ENCODE data around the gene ACTRT2.

Gene ACTRT2

DNA sequence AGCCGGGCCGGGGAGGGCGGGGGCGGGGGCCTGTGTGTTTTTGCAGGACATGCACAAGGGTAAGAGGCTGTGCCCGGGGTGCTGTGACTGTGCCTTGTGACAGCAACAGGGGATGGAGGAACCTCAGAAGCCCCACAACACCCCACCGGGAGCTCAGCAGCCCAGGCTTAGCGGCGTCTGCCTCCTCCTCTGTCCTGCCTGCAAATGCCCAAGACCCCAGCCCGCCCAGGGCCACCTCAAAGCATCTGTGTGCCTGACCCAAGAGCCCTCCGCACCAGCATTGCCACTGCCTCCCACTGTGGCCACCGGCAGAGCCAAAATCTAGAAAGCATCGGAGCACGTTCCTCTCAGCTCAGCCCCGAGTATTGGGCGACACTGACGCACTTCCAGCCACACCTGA is 2.7 kb upstream of the ACTRT2 start:
- DNase-seq = no peak

DNA sequence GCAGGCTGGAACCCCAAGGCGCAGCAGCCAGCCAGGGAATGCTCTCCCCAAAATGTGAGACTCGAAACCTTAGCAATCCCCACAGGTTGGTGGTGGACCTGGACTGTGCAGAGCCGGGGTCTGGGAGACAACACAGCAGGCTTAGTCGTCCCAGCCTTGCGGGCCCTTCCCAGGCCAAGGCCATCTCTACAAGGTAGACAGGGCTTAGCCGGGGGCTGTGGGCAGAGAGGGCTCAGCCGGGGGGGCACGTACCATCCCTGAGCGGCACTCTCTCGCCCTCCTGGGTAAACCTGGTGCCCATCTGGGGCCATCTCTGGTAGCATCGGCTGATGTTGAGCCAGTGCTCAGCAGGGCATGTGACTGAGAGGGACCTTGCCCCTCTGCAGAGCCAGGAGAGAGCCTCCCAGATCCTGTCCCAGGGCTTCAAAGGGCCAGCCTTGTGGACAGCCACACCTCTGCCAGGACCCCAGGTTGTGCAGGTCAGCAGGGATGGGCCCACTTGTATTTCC is 2.2 kb upstream of the ACTRT2 start:
- DNase-seq = no peak

DNA sequence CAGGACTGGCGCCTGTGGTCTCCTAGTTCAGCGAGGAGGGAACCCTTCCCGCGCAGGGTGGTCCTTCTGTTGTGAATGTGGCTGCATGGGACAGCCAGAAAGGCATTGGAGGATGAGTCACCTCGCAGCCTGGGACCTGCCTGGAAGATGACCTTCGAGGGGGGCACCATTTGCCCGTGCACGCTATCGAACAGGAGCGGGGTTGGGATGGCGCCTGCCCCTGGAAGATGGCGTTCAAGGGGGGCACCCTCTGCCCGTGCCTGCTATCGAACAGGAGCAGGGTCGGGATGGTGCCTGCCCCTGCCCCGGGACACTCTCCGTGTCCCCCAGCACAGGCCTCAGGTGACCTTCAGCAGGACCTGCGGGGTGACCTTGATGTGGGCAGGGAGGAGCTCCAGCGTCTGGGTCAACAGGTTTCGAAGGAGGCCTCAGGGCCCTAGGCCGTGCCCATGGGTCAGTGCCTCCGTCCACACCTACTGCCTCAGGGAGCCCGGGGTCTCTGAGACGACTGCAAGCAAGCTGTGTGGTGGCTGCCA is 1.7 kb upstream of the ACTRT2 start:
- no peak for DNase-seq

DNA sequence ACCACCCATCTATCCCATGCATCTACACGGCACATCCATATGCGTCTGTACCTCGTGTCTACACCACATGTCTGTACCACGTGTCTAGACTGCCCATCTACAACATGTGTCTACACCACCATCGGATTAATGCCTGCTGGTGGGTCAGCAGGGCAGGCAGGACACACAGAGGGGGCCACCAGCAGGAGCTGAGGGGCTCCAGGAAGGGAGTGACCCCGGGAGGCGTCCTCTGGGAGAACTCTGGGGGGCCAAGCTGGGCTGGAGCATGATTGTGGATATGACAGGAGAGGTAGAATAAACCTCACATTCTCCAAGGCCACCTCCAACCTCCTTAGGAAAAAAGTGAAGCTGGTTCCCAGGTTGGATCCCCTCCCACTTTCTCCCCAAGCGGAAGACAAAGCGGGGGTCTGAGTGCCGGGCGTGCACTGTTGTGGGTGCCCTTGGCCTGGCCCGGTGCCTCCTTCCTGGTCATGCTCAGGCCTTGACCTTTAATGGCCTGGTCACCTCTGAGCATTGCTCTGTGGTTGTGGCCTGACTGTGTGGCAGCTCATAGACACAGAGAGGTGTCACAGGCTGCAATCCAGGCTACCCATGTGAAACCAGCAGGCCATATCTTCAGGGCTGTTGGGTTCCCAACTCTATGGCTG is 881 bp upstream of the ACTRT2 start:
- DNase-seq = no peak

DNA sequence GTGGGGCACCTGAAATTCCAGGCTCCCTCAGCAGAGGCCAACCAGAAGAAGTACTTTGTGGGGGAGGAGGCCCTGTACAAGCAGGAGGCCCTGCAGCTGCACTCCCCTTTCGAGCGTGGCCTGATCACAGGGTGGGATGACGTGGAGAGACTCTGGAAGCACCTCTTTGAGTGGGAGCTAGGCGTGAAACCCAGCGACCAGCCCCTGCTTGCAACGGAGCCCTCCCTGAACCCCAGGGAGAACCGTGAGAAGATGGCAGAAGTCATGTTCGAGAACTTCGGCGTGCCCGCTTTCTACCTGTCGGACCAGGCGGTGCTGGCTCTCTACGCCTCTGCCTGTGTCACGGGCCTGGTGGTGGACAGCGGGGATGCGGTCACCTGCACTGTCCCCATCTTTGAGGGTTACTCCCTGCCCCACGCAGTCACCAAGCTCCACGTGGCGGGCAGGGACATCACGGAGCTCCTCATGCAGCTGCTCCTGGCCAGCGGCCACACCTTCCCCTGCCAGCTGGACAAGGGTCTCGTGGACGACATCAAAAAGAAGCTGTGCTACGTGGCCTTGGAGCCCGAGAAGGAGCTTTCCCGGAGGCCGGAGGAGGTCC is 634 bp downstream of the ACTRT2 start:
- DNase-seq = no peak

DNA sequence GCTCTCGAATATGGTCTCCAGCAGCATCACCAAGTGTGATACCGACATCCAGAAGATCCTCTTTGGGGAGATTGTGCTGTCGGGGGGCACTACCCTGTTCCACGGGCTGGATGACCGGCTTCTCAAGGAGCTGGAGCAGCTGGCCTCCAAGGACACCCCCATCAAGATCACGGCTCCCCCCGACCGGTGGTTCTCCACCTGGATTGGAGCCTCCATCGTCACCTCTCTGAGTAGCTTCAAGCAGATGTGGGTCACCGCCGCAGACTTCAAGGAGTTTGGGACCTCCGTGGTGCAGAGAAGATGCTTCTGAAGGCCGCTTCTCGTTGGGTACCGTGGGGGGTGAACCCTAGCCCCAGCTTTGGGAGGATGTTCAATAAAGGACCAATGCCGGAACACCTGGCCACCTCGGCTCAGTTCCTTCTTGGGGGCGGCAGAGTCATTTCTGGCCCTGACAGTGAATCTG is 1.3 kb downstream of the ACTRT2 start:
- DNase-seq = no peak

DNA sequence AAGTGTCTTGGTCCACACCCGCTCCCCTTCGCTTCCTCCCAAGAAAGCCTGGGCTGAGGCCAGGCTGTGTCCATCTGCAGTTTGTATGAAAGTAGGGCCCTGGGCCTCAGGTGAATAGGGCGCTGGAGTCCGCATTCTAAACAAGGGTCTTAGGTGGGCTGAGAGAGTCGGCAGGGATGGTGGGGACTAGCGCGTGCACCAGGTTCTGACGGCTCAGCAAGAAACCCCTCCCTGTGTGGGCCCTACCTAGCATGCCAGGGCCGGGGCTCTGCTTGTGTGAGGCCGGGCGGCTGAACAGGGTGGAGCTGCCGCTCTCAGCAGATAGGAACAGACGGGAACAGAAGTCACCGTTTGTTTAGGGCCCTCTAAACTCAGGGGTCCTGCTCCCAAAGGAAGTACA is 1.7 kb downstream of the ACTRT2 start:
- DNase-seq = no peak

DNA sequence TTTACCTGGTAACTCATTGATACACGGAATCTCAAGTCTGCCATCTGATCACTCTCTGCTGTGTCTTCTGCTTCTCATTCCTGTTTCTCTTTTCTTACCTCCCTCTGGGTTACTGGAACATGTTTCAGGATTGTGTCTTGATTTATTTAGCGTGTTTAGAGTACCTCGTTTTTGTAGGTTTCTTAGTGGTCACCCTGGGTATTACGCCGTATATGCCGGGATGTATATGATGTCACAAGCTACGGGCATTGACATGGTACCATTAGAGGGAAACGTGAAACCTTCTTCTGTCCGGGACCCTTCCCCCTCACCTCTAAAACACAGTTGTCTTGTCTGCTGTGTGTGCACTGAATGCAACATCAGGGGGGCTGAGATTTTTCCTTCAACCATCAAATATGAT is 2.8 kb downstream of the ACTRT2 start:
- no peak for DNase-seq

DNA sequence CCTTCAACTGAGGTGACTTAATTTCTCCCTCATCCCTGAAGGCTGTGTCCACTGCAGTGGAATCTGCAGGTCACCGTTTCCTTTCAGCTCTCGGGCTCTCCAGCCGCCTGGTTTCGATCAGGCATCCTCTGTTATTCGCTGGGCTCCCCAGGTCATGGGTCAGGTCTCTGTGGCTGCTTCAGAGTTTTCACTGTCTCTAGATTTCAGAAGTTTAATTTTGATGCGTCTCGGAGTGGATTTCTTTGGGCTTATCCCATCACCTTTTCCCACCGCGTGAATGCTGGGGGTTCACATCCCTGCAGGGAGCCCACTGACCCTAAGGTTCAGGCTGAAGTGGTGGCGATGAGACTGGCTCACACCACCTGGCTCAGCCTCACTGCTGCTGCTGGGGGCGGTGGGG is 3.3 kb downstream of the ACTRT2 start:
- DNase-seq = no peak

GRCh38 chr1:3026124-3026523 is 4.9 kb downstream of the ACTRT2 start:
- DNase-seq = no peak

GRCh38 chr1:3026581-3027391 is 5.5 kb downstream of the ACTRT2 start:
- DNase-seq = no peak

DNA sequence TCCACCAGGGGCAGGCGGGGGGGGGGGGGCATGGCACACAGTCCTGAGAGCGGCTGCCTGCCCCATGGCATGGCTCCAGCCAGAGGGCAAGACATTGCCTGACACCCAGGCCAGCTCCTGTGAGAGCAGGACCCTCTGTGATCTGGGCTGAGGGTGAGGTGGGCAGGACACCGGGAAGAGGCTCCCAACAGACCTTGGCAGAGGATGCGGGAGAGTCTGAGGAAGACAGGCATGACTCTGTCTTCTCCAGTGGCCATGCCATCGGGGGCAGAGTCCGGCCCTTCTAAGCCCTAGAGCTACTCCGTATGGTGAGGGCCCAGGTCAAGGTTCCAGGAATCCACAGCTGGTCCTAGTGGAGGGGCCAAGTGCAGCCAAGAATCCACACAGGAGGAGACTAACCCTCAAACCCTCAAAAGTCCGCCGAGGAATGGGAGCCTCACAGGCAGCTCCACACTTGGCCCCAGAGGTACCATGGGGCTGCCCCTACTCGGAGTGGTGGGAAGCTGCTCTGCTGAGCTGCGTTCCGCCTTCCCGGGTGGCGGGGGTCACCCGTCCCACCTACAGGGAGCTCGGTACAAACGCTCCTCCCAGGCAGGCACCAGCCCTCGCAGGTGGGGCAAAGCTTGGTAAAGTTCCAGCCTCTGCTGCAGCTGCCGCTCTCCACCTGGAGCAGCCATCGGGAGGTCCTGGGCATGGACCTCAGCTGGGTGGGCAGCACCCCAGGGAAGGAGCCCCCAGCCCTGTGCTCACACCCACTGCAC is 6.5 kb downstream of the ACTRT2 start:
- DNase-seq = no peak

GRCh38 chr1:3028531-3029282 is 7.4 kb downstream of the ACTRT2 start:
- no peak for DNase-seq

- no peak for DNase-seq
Measured at GRCh38 chr1:3029481-3029961, 8.3 kb downstream of the ACTRT2 start.

DNA sequence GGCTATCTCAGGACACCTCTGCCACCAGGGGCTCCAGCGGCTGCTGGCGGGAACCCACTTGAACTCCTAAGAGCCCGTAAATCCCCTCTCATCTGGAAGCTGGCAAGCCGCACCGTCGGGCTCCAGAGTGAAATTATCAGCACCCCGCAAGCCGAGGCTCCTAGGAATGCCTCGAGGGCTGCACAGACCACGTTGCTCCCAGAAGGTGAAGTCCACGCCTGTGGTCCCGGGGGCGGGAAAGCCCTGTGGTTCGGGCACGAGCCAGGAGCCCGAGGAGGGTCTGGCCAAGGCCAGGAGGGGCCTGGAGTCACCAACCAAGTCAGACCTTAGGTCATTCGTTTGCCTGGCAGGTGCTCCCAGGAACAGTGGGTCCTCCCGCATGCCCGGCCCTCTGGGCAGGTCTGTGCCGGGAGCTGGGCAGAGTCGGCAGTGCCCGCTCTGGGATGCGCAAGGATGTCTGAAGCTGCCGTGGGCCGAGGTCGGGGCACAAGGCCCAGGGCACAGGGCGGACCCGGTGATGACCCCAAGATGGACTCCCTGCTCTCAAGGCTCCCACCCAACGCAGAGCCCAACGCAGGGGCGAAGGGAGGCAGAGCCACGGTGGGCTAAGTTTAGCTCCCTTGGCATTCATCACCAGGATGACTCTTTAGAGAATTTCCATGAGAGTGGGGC is 8.9 kb downstream of the ACTRT2 start:
- DNase-seq = no peak

GRCh38 chr1:3030663-3031381 is 9.6 kb downstream of the ACTRT2 start:
- DNase-seq = no peak

GRCh38 chr1:3031401-3032221 is 10.3 kb downstream of the ACTRT2 start:
- no peak for DNase-seq

- DNase-seq = no peak
Measured at GRCh38 chr1:3032371-3033039, 11.2 kb downstream of the ACTRT2 start.

All from islet precursor cell (in vitro differentiated cells).